Immature natural killer cell (primary cell): ENCODE results near the gene GSTCD. TPM values are rescaled to one million over a fixed set of nuclear protein-coding genes. Genes with fewer than 3 reads are reported as not detected.
"Not testable (repeated sequence)": the region's sequence is repeated elsewhere in the genome, so short reads cannot be mapped to it uniquely, and the experiment has no call there.

Experiments used
- DNase-seq, 3 donors: peaks; one replicate each; pipeline ENCODE4 v3.0.0; 2022; ENCODE audit warnings: mixed read lengths in 1 of 3
- H3K27ac Mint-ChIP-seq, 6 donors: one replicate each; pipeline ENCODE4 v1.8.0; 2020; ENCODE audit warnings: mixed read lengths in 6 of 6, mild to moderate bottlenecking in 5 of 6, inconsistent platforms in 4 of 6, moderate library complexity in 3 of 6
- H3K27me3 Mint-ChIP-seq, 3 donors: one replicate each; pipeline ENCODE4 v1.8.0; 2020 to 2021; ENCODE audit warnings: low read depth in 3 of 3, mild to moderate bottlenecking in 3 of 3, mixed read lengths in 3 of 3, moderate library complexity in 3 of 3, inconsistent platforms in 1 of 3
- H3K36me3 Mint-ChIP-seq, 3 donors: one replicate each; pipeline ENCODE4 v1.8.0; 2020; ENCODE audit warnings: mixed read lengths in 3 of 3, inconsistent platforms in 2 of 3, mild to moderate bottlenecking in 2 of 3
- H3K4me1 Mint-ChIP-seq, 2 donors: one replicate each; pipeline ENCODE4 v1.8.0; 2020; ENCODE audit warnings: inconsistent platforms in 2 of 2, mild to moderate bottlenecking in 2 of 2, mixed read lengths in 2 of 2, moderate library complexity in 1 of 2
- H3K4me3 Mint-ChIP-seq, 5 donors: one replicate each; pipeline ENCODE4 v1.8.0; 2020; ENCODE audit warnings: mild to moderate bottlenecking in 5 of 5, mixed read lengths in 5 of 5, inconsistent platforms in 3 of 5, moderate library complexity in 3 of 5
- H3K9me3 Mint-ChIP-seq, 6 donors: one replicate each; pipeline ENCODE4 v1.8.0; 2020; ENCODE audit warnings: mild to moderate bottlenecking in 6 of 6, mixed read lengths in 6 of 6, inconsistent platforms in 4 of 6, moderate library complexity in 3 of 6
- polyA plus RNA-seq, 3 donors: library from polyadenylated mRNA; unstranded; fragments of 300-500 nt; fragmentation: Illumina TruSeq; gene quantifications; one replicate each; pipeline ENCODE4 v1.2.3, GENCODE V29; 2021

GSTCD gene
- polyA plus RNA-seq, 3 donors from 2014 or later: 1.8 to 2.1 (median 2.0) TPM

DNA sequence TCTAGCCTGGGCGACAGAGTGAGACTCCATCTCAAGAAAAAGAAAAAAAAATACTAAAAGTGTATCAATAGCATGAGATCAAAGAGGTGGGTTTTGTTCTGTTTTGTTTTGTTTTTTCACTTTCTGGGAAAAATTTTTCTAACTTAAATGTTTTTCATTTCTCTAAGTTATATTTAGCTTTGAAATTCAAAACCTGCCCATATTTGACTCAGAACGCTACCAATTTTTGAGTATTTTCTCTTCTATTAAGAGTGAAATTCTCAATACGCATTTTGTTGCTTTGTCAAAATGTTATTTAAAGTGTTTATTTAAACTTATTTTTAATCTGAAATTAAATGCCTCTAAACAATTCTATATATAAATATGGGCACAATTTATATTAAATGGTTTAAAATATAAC is 39.6 kb downstream of the GSTCD start:
- Mint-ChIP-seq H3K4me1 (no peaks in the 10 kb centered on the region), H3K27ac (no peak overlapping the region), H3K36me3 (peaks cover 3 to 7% (median 6%) of the 10 kb centered on the region in 3 donors), H3K9me3 (no peaks in the 10 kb centered on the region), H3K4me3 (no peak overlapping the region), H3K27me3 (no peaks in the 10 kb centered on the region)
- DNase-seq: no peak

GRCh38 chr4:105751718-105752299 is 43.2 kb downstream of the GSTCD start:
- Mint-ChIP-seq H3K9me3 (no peaks in the 10 kb centered on the region), H3K27ac (no peak overlapping the region), H3K4me3 (no peak overlapping the region), H3K36me3 (peaks cover 0 to 4% (median 3%) of the 10 kb centered on the region in 3 donors), H3K4me1 (no peaks in the 10 kb centered on the region), H3K27me3 (no peaks in the 10 kb centered on the region)
- DNase-seq: no peak

DNA sequence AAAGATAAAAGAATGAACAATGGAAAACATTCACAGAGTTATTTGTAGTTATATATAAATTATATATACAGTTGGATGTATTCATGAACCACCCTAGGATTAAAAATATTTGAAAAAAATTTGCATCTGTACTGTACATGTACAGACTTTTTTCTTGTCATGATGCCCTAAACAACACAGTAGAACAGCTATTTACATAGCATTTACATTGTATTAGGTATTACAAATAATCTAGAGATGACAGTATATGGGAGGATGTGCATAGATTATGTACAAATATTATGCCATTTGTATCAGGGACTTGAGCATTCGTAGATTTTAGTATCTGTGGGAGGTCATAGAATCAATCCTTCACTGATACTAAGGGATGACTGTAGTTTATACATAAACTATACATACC is 44.8 kb downstream of the GSTCD start:
- no peak for DNase-seq
- H3K9me3 Mint-ChIP-seq: no peaks in the 10 kb centered on the region
- H3K36me3 Mint-ChIP-seq: peaks cover 0 to 3% (median 0%) of the 10 kb centered on the region in 3 donors
- H3K4me1 Mint-ChIP-seq: no peaks in the 10 kb centered on the region
- no peak overlapping the region for H3K27ac Mint-ChIP-seq
- no peak overlapping the region for H3K4me3 Mint-ChIP-seq
- peaks cover 0 to 1% (median 0%) of the 10 kb centered on the region in 3 donors for H3K27me3 Mint-ChIP-seq

- H3K27ac Mint-ChIP-seq: no peak overlapping the region
- H3K9me3 Mint-ChIP-seq: no peaks in the 10 kb centered on the region
- no peak overlapping the region for H3K4me3 Mint-ChIP-seq
- no peaks in the 10 kb centered on the region for H3K36me3 Mint-ChIP-seq
- H3K4me1 Mint-ChIP-seq: no peaks in the 10 kb centered on the region
- DNase-seq: no peak
- H3K27me3 Mint-ChIP-seq: peaks cover 0 to 1% (median 0%) of the 10 kb centered on the region in 3 donors
These were observed 46.8 kb downstream of the GSTCD start for GRCh38 chr4:105755375-105755774.

DNA sequence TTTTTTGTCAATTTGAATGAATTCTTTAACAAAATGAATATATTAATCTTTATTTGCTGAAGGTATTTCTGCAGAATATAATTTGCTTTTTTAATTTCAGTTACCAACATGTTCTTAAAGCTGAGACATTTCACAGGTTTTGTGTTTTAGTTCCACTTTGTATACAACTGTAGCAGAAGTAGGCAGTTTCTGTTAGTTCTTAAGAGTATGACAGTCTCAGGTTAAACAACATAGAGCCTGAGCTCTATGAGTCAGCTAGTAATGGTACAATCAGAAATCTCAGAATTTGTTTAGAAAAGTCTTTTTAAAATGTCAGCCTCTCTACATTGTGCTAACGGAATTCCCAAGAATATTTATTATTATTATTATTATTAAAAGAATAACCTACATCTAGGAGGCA is 50.4 kb downstream of the GSTCD start:
- Mint-ChIP-seq H3K9me3 (no peaks in the 10 kb centered on the region), H3K36me3 (no peaks in the 10 kb centered on the region), H3K27me3 (peaks cover 0 to 1% (median 0%) of the 10 kb centered on the region in 3 donors), H3K4me1 (no peaks in the 10 kb centered on the region), H3K4me3 (no peak overlapping the region), H3K27ac (no peak overlapping the region)
- DNase-seq: no peak

- no peak for DNase-seq
- Mint-ChIP-seq H3K27me3 (peaks cover 0 to 3% (median 0%) of the 10 kb centered on the region in 3 donors), H3K27ac (no peak overlapping the region), H3K4me3 (no peak overlapping the region), H3K9me3 (peaks cover 0 to 2% (median 0%) of the 10 kb centered on the region in 6 donors), H3K36me3 (peaks cover 0 to 7% (median 7%) of the 10 kb centered on the region in 3 donors), H3K4me1 (no peaks in the 10 kb centered on the region)
These were observed 57.3 kb downstream of the GSTCD start for GRCh38 chr4:105765690-105766407.

DNA sequence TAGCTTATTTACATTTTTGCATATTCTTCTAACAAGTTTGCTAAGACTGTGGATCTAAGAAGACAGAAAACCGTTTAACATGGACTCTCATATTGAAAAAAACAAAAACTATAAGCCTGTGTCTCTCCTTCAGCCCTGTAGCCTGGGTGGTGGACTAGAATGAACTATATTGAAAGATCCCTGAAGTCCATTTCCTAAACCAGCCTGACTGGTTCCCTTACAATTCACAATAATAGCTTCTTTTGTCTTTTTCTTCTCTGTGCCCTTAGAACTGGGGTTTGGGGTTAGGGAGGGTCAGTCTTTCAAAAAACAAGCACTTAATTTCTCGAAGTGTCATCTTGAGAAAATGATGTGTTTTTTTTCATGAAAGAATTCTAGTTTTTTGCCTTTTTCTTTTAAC is 59.0 kb downstream of the GSTCD start:
- no peaks in the 10 kb centered on the region for H3K4me1 Mint-ChIP-seq
- peaks cover 0 to 22% (median 7%) of the 10 kb centered on the region in 3 donors for H3K36me3 Mint-ChIP-seq
- H3K27ac Mint-ChIP-seq: no peak overlapping the region
- H3K27me3 Mint-ChIP-seq: peaks cover 0 to 3% (median 0%) of the 10 kb centered on the region in 3 donors
- peaks cover 0 to 9% (median 7%) of the 10 kb centered on the region in 6 donors for H3K9me3 Mint-ChIP-seq
- no peak overlapping the region for H3K4me3 Mint-ChIP-seq
- DNase-seq: no peak

- not testable (repeated sequence) for H3K4me3 Mint-ChIP-seq, H3K27me3 Mint-ChIP-seq, H3K27ac Mint-ChIP-seq, DNase-seq, H3K4me1 Mint-ChIP-seq
- Mint-ChIP-seq H3K9me3 (peaks cover 11 to 17% (median 16%) of the 10 kb centered on the region in 6 donors), H3K36me3 (peaks cover 5 to 47% (median 22%) of the 10 kb centered on the region in 3 donors)
These were observed 61.9 kb downstream of the GSTCD start for GRCh38 chr4:105770524-105770923.

GRCh38 chr4:105772065-105772464 is 63.5 kb downstream of the GSTCD start:
- H3K4me3 Mint-ChIP-seq, H3K4me1 Mint-ChIP-seq, H3K27ac Mint-ChIP-seq, H3K27me3 Mint-ChIP-seq, DNase-seq: not testable (repeated sequence)
- H3K9me3 Mint-ChIP-seq: peaks cover 11 to 17% (median 16%) of the 10 kb centered on the region in 6 donors
- H3K36me3 Mint-ChIP-seq: peaks cover 5 to 47% (median 22%) of the 10 kb centered on the region in 3 donors

DNA sequence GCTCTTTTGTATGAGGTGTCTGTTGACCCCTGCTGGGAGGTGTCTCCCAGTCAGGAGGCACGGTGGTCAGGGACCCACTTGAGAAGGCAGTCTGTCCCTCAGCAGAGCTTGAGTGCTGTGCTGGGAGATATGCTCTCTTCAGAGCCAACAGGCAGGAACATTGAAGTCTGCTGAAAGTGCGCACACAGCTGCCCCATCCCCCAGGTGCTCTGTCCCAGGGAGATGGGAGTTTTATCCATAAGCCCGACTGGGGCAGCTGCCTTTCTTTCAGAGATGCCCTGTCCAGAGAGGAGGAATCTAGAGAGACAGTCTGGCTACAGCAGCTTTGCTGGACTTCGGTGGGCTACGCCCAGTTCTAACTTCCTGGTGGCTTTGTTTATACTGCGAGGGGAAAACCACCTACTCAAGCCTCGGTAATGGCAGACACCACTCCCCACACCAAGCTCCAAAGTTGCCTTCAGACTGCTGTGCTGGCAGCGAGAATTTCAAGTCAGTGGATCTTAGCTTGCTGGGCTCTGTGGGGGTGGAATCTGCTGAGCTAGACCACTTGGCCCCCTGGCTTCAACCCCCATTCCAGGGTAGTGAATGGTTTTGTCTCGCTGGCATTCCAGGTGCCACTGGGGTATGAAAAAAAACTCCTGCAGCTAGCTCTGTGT is 67.3 kb downstream of the GSTCD start:
- H3K27ac Mint-ChIP-seq, H3K27me3 Mint-ChIP-seq, H3K4me1 Mint-ChIP-seq, DNase-seq, H3K4me3 Mint-ChIP-seq: not testable (repeated sequence)
- peaks cover 5 to 39% (median 15%) of the 10 kb centered on the region in 3 donors for H3K36me3 Mint-ChIP-seq
- H3K9me3 Mint-ChIP-seq: peaks cover 11 to 17% (median 16%) of the 10 kb centered on the region in 6 donors

- Mint-ChIP-seq H3K9me3 (peaks cover 0 to 2% (median 0%) of the 10 kb centered on the region in 6 donors), H3K36me3 (peaks cover 0 to 4% (median under 1%) of the 10 kb centered on the region in 3 donors), H3K4me3 (no peak overlapping the region), H3K4me1 (no peaks in the 10 kb centered on the region), H3K27me3 (peaks cover 0 to 3% (median 0%) of the 10 kb centered on the region in 3 donors), H3K27ac (no peak overlapping the region)
- no peak for DNase-seq
These were observed 71.6 kb downstream of the GSTCD start for GRCh38 chr4:105780176-105780575.

DNA sequence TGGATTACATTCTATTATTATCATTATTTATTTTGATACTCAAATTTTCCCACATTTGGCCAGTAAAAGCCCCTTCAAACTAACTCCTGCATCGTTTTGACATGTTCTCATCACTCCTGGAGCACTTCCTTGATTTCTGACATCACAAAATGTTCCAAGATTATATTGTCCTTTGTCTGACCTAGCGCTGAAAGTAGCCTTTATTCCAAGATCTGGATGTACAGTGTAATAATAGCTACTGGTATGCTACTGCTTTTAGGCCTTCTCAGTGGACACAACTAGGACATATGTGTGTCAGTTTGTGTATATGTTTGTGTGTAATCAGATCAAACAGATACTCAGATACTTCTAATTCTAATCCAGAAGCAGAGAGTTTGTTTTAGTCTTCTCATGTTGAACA is 76.2 kb downstream of the GSTCD start:
- Mint-ChIP-seq H3K9me3 (no peaks in the 10 kb centered on the region), H3K27me3 (no peaks in the 10 kb centered on the region), H3K4me3 (no peak overlapping the region), H3K4me1 (no peaks in the 10 kb centered on the region), H3K36me3 (no peaks in the 10 kb centered on the region), H3K27ac (no peak overlapping the region)
- DNase-seq: no peak

DNA sequence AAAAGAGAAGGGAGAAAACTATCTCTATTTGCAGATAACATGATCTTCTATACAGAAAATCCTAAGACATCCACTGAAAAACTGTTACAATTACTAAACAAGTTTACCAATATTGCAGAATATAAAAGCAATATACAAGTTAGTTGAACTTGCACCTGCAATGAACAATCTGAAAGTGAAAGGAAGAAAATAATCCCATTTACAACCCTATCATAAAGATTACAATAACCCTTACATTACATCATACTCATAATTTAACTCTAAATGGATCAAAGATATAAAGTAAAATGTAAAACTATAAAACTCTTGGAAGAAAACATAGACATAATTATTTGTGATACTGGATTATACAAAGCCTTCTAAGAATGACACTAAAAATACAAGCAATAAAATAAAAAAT is 77.2 kb downstream of the GSTCD start:
- Mint-ChIP-seq H3K27me3 (no peaks in the 10 kb centered on the region), H3K4me1 (no peaks in the 10 kb centered on the region), H3K9me3 (no peaks in the 10 kb centered on the region), H3K36me3 (no peaks in the 10 kb centered on the region), H3K27ac (no peak overlapping the region), H3K4me3 (no peak overlapping the region)
- DNase-seq: no peak

- Mint-ChIP-seq H3K4me3 (no peak overlapping the region), H3K36me3 (no peaks in the 10 kb centered on the region), H3K9me3 (no peaks in the 10 kb centered on the region), H3K27ac (no peak overlapping the region), H3K4me1 (no peaks in the 10 kb centered on the region), H3K27me3 (no peaks in the 10 kb centered on the region)
- DNase-seq: no peak
These were observed 78.2 kb downstream of the GSTCD start for GRCh38 chr4:105786748-105787147.
